Neutrophil (primary cell): ENCODE measurements around the gene KMT5C.
A peak's percentile ranks its signal among the peaks of the same experiment; 100 is the strongest.

Experiments used
- H3K27ac ChIP-seq: fragments of 200-600 bp; sonication (generic); 2 replicates; pipeline ENCODE4 v1.5.1; 2016; ENCODE audit warnings: mild to moderate bottlenecking, moderate library complexity
- H3K27me3 ChIP-seq: fragments of 200-600 bp; sonication (generic); 2 replicates; pipeline ENCODE4 v1.6.0; 2016; ENCODE audit warnings: mild to moderate bottlenecking
- H3K36me3 ChIP-seq: fragments of 200-600 bp; sonication (generic); 2 replicates; pipeline ENCODE4 v1.5.1; 2017
- H3K4me1 ChIP-seq, 2 experiments: fragments of 200-600 bp in 1 of 2; sonication (generic) in 1 of 2; 1 replicate in 1 of 2; 2 replicates in 1 of 2; pipeline versions ENCODE4 v1.5.1 to v1.6.1; 2013 to 2016; ENCODE audit warnings: low read depth in 1 of 2, low read length in 1 of 2, mild to moderate bottlenecking in 1 of 2, moderate library complexity in 1 of 2; ENCODE audit not compliant: control insufficient read depth in 1 of 2, insufficient read depth in 1 of 2
- H3K4me3 ChIP-seq, 2 experiments: fragments of 200-600 bp in 1 of 2; sonication (generic) in 1 of 2; 1 replicate in 1 of 2; 2 replicates in 1 of 2; pipeline ENCODE4 v1.5.1; 2013 to 2016; ENCODE audit warnings: low read depth in 1 of 2, low read length in 1 of 2, mild to moderate bottlenecking in 1 of 2, moderate library complexity in 1 of 2
- H3K9me3 ChIP-seq: fragments of 200-600 bp; sonication (generic); 2 replicates; pipeline ENCODE4 v1.5.1; 2016
- TF ChIP-seq, protein P1 (sequence below): fragments of 200-600 bp; sonication (generic); IDR thresholded peaks from 2 replicates; pipeline ENCODE4 v1.5.1; 2016; ENCODE audit warnings: antibody characterized with exemption

KMT5C gene

DNA sequence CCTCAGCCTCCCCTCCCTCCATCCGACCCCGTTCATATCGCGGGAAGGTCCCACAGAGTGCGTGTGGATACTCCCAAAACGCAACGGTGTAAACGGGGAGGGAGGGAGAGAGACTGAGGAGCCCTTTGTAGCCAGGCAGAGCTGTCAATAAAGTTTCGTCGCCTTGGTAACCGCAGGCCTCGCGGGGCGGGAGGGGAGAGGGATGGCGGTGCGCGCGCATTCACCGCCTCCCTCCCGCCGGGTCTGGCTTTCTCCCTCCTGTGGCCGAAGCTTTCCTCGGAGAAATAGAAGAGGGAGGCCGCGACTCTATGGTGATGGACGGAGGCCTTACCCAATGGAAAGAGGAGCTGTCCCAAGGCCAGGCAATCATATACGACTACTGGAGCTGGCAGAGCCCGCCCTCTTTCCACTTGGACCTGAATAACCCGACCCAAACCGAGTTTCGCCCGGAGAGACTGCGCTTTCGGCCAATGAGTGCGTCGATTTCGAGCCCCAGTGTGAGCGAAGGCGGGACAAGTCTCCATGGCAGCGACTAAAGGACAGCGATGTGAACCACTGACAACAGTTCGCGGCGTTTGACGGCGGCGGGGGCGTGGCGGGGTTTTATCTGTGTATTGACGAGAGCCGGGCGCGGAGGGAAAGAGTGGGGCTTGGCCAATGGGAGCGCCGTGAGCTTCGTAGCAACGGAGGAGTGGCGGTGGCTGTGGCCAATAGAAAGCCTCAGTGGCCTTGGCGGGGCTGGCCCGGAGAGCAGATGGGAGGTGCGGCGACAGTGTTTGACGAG is at the start of gene KMT5C:
Gene KMT5C (plus strand): TSS at position 772 of the 784 bp plus-strand sequence. CDS start 2,061 bp downstream, outside the sequence.
- Histone ChIP-seq H3K27ac (peak within 1 kb of the TSS; percentile 97), H3K9me3 (no peaks in the 10 kb centered on the region), H3K36me3 (peaks cover 4% of the 10 kb centered on the region), H3K4me1 (peaks cover 22 to 26% of the 10 kb centered on the region in 2 experiments), H3K27me3 (peaks cover 17% of the 10 kb centered on the region), H3K4me3 (peak within 1 kb of the TSS; percentile 73 to 87)
- TF ChIP-seq, protein P1, sequence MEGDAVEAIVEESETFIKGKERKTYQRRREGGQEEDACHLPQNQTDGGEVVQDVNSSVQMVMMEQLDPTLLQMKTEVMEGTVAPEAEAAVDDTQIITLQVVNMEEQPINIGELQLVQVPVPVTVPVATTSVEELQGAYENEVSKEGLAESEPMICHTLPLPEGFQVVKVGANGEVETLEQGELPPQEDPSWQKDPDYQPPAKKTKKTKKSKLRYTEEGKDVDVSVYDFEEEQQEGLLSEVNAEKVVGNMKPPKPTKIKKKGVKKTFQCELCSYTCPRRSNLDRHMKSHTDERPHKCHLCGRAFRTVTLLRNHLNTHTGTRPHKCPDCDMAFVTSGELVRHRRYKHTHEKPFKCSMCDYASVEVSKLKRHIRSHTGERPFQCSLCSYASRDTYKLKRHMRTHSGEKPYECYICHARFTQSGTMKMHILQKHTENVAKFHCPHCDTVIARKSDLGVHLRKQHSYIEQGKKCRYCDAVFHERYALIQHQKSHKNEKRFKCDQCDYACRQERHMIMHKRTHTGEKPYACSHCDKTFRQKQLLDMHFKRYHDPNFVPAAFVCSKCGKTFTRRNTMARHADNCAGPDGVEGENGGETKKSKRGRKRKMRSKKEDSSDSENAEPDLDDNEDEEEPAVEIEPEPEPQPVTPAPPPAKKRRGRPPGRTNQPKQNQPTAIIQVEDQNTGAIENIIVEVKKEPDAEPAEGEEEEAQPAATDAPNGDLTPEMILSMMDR = peak; percentile 84

DNA sequence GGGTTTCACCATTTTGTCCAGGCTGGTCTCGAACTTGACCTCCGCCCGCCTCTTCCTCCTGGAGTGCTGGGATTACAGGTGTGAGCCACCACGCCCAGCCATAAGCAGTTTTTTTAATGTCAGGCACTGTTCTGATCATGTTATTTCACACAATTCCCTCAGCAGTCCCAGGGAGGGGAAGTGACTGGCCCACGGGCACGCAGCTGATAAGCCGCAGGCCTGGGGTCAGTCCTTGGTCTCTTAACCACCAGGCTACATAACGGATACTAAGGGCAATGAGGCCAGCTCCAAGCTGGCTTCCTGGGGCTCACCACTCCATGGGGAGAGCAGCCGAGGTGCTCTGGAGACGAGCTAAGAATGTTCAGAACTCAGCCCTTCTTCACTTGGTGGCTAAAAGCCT is 42.4 kb upstream of the KMT5C start:
- no peaks in the 10 kb centered on the region for H3K9me3 ChIP-seq
- TF ChIP-seq, protein P1 = no peak
- peaks cover 8 to 9% of the 10 kb centered on the region in 2 experiments for H3K4me1 ChIP-seq
- peaks cover 11% of the 10 kb centered on the region for H3K27me3 ChIP-seq
- no peak overlapping the region for H3K4me3 ChIP-seq
- H3K36me3 ChIP-seq = no peaks in the 10 kb centered on the region
- H3K27ac ChIP-seq = no peak overlapping the region

DNA sequence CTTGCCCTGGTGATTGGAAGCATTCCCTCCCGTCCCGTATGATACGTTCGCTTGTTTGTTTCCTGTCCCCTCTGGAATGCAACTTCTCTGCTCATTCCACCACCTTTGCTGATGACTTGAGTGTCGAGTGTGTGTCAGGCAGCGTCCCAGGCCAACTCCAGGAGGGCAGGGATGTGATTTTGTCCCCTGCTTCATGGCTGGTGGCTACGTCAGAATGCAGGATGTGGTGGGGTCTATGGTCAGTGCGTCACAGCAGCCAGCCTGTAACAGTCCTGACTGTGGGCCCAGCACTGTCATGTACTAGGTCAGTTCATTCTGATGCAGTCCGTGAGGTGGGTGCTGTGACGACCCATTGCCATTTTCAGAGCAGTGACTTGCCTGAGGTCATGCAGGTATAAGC is 39.7 kb upstream of the KMT5C start:
- TF ChIP-seq, protein P1 = no peak
- Histone ChIP-seq H3K27ac (no peak overlapping the region), H3K4me3 (no peak overlapping the region), H3K9me3 (no peaks in the 10 kb centered on the region), H3K4me1 (peaks cover 8 to 9% of the 10 kb centered on the region in 2 experiments), H3K36me3 (no peaks in the 10 kb centered on the region), H3K27me3 (peaks cover 11% of the 10 kb centered on the region)

DNA sequence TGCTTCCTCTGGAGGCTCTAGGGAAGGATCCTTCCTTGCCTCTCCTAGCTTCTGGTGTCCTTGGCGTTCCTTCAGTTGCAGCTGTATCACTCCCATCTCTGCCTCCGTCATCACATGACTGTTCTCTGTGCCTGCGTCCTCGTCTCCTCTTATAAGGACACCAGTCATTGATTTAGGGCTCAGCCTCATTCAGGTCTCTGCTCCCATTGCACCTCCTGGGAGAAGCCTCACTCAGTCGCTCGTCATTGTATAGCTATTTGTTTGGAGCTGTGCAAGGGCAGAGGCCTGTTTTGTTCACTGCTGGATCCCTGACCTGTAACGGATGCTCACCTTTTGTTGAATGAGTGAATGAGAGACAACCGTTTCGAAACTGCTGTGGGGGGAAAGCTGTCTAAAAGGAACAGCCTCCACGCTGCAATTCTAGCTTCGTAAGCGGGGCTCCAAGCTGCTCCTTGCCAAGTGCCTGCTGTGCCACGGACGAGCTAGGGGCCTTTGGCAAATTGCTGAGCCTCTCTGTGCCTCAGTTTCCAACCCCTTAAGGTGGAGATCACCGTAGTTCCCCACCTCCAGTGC is 38.7 kb upstream of the KMT5C start:
- H3K4me3 ChIP-seq = no peak overlapping the region
- no peak overlapping the region for H3K27ac ChIP-seq
- H3K36me3 ChIP-seq = no peaks in the 10 kb centered on the region
- peaks cover 11% of the 10 kb centered on the region for H3K27me3 ChIP-seq
- TF ChIP-seq, protein P1 = no peak
- H3K9me3 ChIP-seq = no peaks in the 10 kb centered on the region
- H3K4me1 ChIP-seq = peaks cover 8 to 9% of the 10 kb centered on the region in 2 experiments

- peak overlapping the region; percentile 9 to 45 for H3K4me3 ChIP-seq
- H3K36me3 ChIP-seq = no peaks in the 10 kb centered on the region
- no peak overlapping the region for H3K27ac ChIP-seq
These were observed 38.0 kb upstream of the KMT5C start for GRCh38 chr19:55301459-55302317.

More at GRCh38 chr19:55301459-55302317, 38.0 kb upstream of the KMT5C start:
- Histone ChIP-seq H3K4me1 (peaks cover 8 to 9% of the 10 kb centered on the region in 2 experiments), H3K27me3 (peaks cover 11% of the 10 kb centered on the region), H3K9me3 (no peaks in the 10 kb centered on the region)
- TF ChIP-seq, protein P1 = peak; percentile 95
